NB4 (cell line): ENCODE measurements around the gene AOAH.
"Not testable (repeated sequence)": the region's sequence is repeated elsewhere in the genome, so short reads cannot be mapped to it uniquely, and the experiment has no call there.

Experiments used
- POLR2A ChIP-seq: IDR thresholded peaks from 2 replicates; pipeline ENCODE4 v1.6.1; 2011; ENCODE audit warnings: mild to moderate bottlenecking; ENCODE audit not compliant: insufficient read length; ENCODE audit errors: extremely low read depth
- TF ChIP-seq, protein P1 (sequence below): IDR thresholded peaks from one replicate; pipeline ENCODE4 v1.5.1; 2012; ENCODE audit warnings: low read depth, low read length

DNA sequence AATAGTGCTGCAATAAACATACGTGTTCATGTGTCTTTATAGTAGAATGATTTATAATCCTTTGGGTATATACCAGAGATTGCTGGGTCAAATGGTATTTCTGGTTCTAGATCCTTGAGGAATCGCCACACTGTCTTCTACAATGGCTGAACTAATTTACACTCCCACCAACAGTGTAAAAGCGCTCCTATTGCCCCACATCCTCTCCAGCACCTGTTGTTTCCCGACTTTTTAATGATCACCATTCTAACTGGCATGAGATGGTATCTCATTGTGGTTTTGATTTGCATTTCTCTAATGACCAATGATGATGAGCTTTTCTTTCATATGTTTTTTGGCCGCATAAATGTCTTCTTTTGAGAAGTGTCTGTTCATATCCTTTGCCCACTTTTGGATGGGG, 235.6 kb downstream of the AOAH start:
- TF ChIP-seq, protein P1, sequence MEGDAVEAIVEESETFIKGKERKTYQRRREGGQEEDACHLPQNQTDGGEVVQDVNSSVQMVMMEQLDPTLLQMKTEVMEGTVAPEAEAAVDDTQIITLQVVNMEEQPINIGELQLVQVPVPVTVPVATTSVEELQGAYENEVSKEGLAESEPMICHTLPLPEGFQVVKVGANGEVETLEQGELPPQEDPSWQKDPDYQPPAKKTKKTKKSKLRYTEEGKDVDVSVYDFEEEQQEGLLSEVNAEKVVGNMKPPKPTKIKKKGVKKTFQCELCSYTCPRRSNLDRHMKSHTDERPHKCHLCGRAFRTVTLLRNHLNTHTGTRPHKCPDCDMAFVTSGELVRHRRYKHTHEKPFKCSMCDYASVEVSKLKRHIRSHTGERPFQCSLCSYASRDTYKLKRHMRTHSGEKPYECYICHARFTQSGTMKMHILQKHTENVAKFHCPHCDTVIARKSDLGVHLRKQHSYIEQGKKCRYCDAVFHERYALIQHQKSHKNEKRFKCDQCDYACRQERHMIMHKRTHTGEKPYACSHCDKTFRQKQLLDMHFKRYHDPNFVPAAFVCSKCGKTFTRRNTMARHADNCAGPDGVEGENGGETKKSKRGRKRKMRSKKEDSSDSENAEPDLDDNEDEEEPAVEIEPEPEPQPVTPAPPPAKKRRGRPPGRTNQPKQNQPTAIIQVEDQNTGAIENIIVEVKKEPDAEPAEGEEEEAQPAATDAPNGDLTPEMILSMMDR: not testable (repeated sequence)
- TF ChIP-seq POLR2A: not testable (repeated sequence)
